SKM-1 (cell line): ENCODE data around the gene SULT1A2.
"Not testable (repeated sequence)": the region's sequence is repeated elsewhere in the genome, so short reads cannot be mapped to it uniquely, and the experiment has no call there.

Experiments
- DNase-seq: peaks from one replicate; lab custom pipeline; 2025; ENCODE audit not compliant: unreplicated experiment; lab: John Stamatoyannopoulos, UW

Gene SULT1A2

GRCh38 chr16:28609631-28610594, 13.1 kb upstream of the SULT1A2 start, which contains the start of gene SULT1A1:
TSS of gene SULT1A1 (minus strand) at chr16:28610044. CDS start at chr16:28608855, 1,189 bp downstream.
- DNase-seq, result no peak

GRCh38 chr16:28608867-28609596, 12.2 kb upstream of the SULT1A2 start:
- not testable (repeated sequence) for DNase-seq

- DNase-seq, result not testable (repeated sequence)
Observed at GRCh38 chr16:28608496-28608808, 11.6 kb upstream of the SULT1A2 start.

- not testable (repeated sequence) for DNase-seq
Observed at GRCh38 chr16:28607681-28608495, 11.0 kb upstream of the SULT1A2 start.

- no peak for DNase-seq
Observed at GRCh38 chr16:28607116-28607623, 10.3 kb upstream of the SULT1A2 start.

- DNase-seq, result no peak
Observed at GRCh38 chr16:28606291-28607115, 9.7 kb upstream of the SULT1A2 start.

- DNase-seq, result no peak
Observed at GRCh38 chr16:28604186-28604565, 7.3 kb upstream of the SULT1A2 start.

GRCh38 chr16:28603381-28604185, 6.7 kb upstream of the SULT1A2 start:
- no peak for DNase-seq

- DNase-seq, result no peak
Observed at GRCh38 chr16:28602529-28602928, 5.7 kb upstream of the SULT1A2 start.

- DNase-seq, result not testable (repeated sequence)
Observed at GRCh38 chr16:28602062-28602461, 5.2 kb upstream of the SULT1A2 start.

- not testable (repeated sequence) for DNase-seq
Observed at GRCh38 chr16:28601589-28601988, 4.7 kb upstream of the SULT1A2 start.

- not testable (repeated sequence) for DNase-seq
Observed at GRCh38 chr16:28600965-28601364, 4.1 kb upstream of the SULT1A2 start.

- not testable (repeated sequence) for DNase-seq
Observed at GRCh38 chr16:28599377-28600285, 2.8 kb upstream of the SULT1A2 start.

- no peak for DNase-seq
Observed at GRCh38 chr16:28597692-28598261, 927 bp upstream of the SULT1A2 start.

GRCh38 chr16:28596115-28596630, 677 bp downstream of the SULT1A2 start:
- no peak for DNase-seq

GRCh38 chr16:28595451-28595850, 1.4 kb downstream of the SULT1A2 start:
- DNase-seq, result not testable (repeated sequence)

GRCh38 chr16:28592979-28593553, 3.8 kb downstream of the SULT1A2 start:
- DNase-seq, result no peak
